ENCODE data around the gene SLC17A2.

SLC17A2 gene

GRCh38 chr6:25962149-25963127 is 31.9 kb upstream of the SLC17A2 start, which contains the start of gene TRIM38:
TSS of gene TRIM38 (plus strand) at chr6:25962802. CDS start at chr6:25966523, 3,721 bp downstream.
- POLR2A ChIA-PET = interaction anchor here (1.1 to 1.9 kb wide), 3 partner anchors 64 to 84 kb away, joined by 3 to 9 read pairs (median 3); a partner anchor contains a TSS
- peak; percentile 77 for DNase-seq (ENCODE audit: extremely low spot score)
- CTCF ChIA-PET = interaction anchor here (0.7 to 2.3 kb wide), 14 partner anchors 10 to 242 kb away, joined by 3 to 23 read pairs (median 5); a partner anchor contains a TSS
- TF ChIP-seq CTCF (IDR thresholded peaks at IDR 0.05; ENCODE audit: control extremely low read depth, extremely low read depth, low read depth, missing control alignments) = no peak

- TF ChIP-seq CTCF (IDR thresholded peaks at IDR 0.05; ENCODE audit: control extremely low read depth, extremely low read depth, low read depth, missing control alignments) = peak; percentile 24
- DNase-seq (ENCODE audit: extremely low spot score) = peak; percentile 16
- ChIA-PET POLR2A (interaction anchor here (1.4 kb wide), 1 partner anchor 82 kb away, joined by 3 read pairs; a partner anchor contains a TSS), CTCF (interaction anchor here (0.7 to 2.3 kb wide), 14 partner anchors 10 to 242 kb away, joined by 3 to 23 read pairs (median 5); a partner anchor contains a TSS)
Measured at GRCh38 chr6:25961619-25962148, 31.2 kb upstream of the SLC17A2 start.

- POLR2A ChIA-PET = no interaction called here
- no peak for TF ChIP-seq CTCF (IDR thresholded peaks at IDR 0.05; ENCODE audit: control extremely low read depth, extremely low read depth, low read depth, missing control alignments)
Measured at GRCh38 chr6:25960734-25961133, 30.2 kb upstream of the SLC17A2 start.

GRCh38 chr6:25959890-25960536 is 29.5 kb upstream of the SLC17A2 start:
- POLR2A ChIA-PET = no interaction called here
- TF ChIP-seq CTCF (IDR thresholded peaks at IDR 0.05; ENCODE audit: control extremely low read depth, extremely low read depth, low read depth, missing control alignments) = no peak
- CTCF ChIA-PET = interaction anchor here (1.3 kb wide), 1 partner anchor 171 kb away, joined by 5 read pairs; no protein-coding TSS in a partner anchor
- DNase-seq (ENCODE audit: extremely low spot score) = no peak

More at GRCh38 chr6:25960734-25961133, 30.2 kb upstream of the SLC17A2 start:
- no peak for DNase-seq (ENCODE audit: extremely low spot score)
- CTCF ChIA-PET = interaction anchor here (1.3 to 2.0 kb wide), 3 partner anchors 13 to 172 kb away, joined by 5 to 6 read pairs (median 6); no protein-coding TSS in a partner anchor

GRCh38 chr6:25958700-25959162 is 28.2 kb upstream of the SLC17A2 start:
- POLR2A ChIA-PET = interaction anchor here (0.5 kb wide), 1 partner anchor 264 kb away, joined by 4 read pairs; no protein-coding TSS in a partner anchor

More at GRCh38 chr6:25958700-25959162, 28.2 kb upstream of the SLC17A2 start:
- CTCF ChIA-PET = interaction anchor here (0.7 to 2.1 kb wide), 8 partner anchors 8 to 239 kb away, joined by 3 to 5 read pairs (median 4); no protein-coding TSS in a partner anchor
- no peak for TF ChIP-seq CTCF (IDR thresholded peaks at IDR 0.05; ENCODE audit: control extremely low read depth, extremely low read depth, low read depth, missing control alignments)
- DNase-seq (ENCODE audit: extremely low spot score) = no peak
